Prostate gland (tissue), 2 donors: ENCODE results near the gene EIF4H.

Experiments
- POLR2A ChIP-seq: fragments of 450-650 bp; IDR thresholded peaks from one replicate; pipeline ENCODE4 v1.6.1; 2016; ENCODE audit warnings: antibody characterized with exemption, mild to moderate bottlenecking
- POLR2AphosphoS5 ChIP-seq: sonication (generic); formaldehyde crosslinking; IDR thresholded peaks from one replicate; pipeline ENCODE4 v1.6.1; 2017; ENCODE audit warnings: antibody characterized with exemption
- TF ChIP-seq, protein P1 (sequence below), 4 experiments: fragments of 200-600 bp in 2 of 4; fragments of 450-650 bp in 2 of 4; sonication (generic) in 2 of 4; IDR thresholded peaks; 1 replicate in 3 of 4; 2 replicates in 1 of 4; pipeline ENCODE4 v1.5.1; 2016 to 2019; ENCODE audit warnings: antibody characterized with exemption in 4 of 4, mild to moderate bottlenecking in 2 of 4, moderate library complexity in 2 of 4

DNA sequence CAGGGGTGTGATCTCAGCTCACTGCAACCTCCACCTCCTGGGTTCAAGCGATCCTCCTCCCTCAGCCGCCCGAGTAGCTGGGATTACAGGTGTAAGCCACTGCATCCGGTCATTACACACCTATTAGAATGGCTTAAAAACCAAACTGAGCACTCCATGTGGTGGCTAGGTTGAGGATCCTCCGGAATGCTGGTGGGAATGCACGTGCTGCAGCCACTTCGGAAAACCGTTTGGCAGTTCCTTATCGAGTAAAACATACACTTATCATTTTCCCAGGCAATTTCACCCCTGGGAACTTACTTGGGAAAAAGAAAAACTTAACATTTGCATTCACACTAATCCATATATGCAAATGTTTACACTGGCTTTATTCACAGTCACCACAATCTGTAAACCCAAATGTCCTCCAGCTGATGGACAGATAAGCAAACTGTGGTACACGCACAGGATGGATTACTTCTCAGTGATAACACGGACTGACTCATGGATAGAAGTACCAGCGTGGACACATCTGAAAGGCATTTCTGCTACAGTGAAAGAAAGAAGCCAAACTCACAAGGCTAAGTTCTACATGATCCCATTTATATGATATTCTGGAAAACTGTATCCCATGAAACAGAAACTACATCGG, 59.6 kb downstream of the EIF4H start:
- TF ChIP-seq, protein P1, sequence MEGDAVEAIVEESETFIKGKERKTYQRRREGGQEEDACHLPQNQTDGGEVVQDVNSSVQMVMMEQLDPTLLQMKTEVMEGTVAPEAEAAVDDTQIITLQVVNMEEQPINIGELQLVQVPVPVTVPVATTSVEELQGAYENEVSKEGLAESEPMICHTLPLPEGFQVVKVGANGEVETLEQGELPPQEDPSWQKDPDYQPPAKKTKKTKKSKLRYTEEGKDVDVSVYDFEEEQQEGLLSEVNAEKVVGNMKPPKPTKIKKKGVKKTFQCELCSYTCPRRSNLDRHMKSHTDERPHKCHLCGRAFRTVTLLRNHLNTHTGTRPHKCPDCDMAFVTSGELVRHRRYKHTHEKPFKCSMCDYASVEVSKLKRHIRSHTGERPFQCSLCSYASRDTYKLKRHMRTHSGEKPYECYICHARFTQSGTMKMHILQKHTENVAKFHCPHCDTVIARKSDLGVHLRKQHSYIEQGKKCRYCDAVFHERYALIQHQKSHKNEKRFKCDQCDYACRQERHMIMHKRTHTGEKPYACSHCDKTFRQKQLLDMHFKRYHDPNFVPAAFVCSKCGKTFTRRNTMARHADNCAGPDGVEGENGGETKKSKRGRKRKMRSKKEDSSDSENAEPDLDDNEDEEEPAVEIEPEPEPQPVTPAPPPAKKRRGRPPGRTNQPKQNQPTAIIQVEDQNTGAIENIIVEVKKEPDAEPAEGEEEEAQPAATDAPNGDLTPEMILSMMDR (IDR thresholded peaks at IDR 0.05): no peak
- TF ChIP-seq POLR2AphosphoS5 (no peak), POLR2A (no peak)
